Activated CD4-positive, alpha-beta memory T cell treated with anti-CD3 and anti-CD28 coated beads for 36 hours (primary cell): ENCODE data around the gene TMEM234. TPM values are rescaled to one million over a fixed set of nuclear protein-coding genes. Genes with fewer than 3 reads are reported as not detected.
A peak's percentile ranks its signal among the peaks of the same experiment; 100 is the strongest.

Source experiments
- CTCF ChIA-PET: fragments of 350-600 bp; sonication (Branson Sonifier 250); formaldehyde crosslinking; loops from one replicate; lab custom pipeline; 2021; ENCODE audit warnings: antibody characterized with exemption, inconsistent platforms; lab: Charles Lee
- POLR2A ChIA-PET: fragments of 350-600 bp; sonication (Branson Sonifier 250); formaldehyde crosslinking; loops from one replicate; lab custom pipeline; 2021; ENCODE audit warnings: antibody characterized with exemption; lab: Charles Lee
- DNase-seq: peaks from one replicate; pipeline ENCODE4 v3.0.0-alpha.2; 2020
- H3K27ac Mint-ChIP-seq: one replicate; pipeline ENCODE4 v1.8.0; 2021; ENCODE audit warnings: mixed read lengths
- H3K27me3 Mint-ChIP-seq: one replicate; pipeline ENCODE4 v1.8.0; 2021; ENCODE audit warnings: mixed read lengths
- H3K36me3 Mint-ChIP-seq: one replicate; pipeline ENCODE4 v1.8.0; 2021; ENCODE audit warnings: mixed read lengths
- H3K4me1 Mint-ChIP-seq: one replicate; pipeline ENCODE4 v1.8.0; 2021; ENCODE audit warnings: low read depth, mixed read lengths
- H3K4me3 Mint-ChIP-seq: one replicate; pipeline ENCODE4 v1.8.0; 2021; ENCODE audit warnings: mild to moderate bottlenecking, mixed read lengths
- H3K9me3 Mint-ChIP-seq: one replicate; pipeline ENCODE4 v1.8.0; 2021; ENCODE audit warnings: mixed read lengths
- intact Hi-C: fragments of 100-400 bp; cut with micrococcal nuclease; formaldehyde crosslinking; loops from one replicate; pipeline ENCODE4 v1.15.1; 2023
- total RNA-seq, 2 experiments: library from RNA; stranded (reverse); gene quantifications; one replicate each; pipeline ENCODE4 v1.2.3, GENCODE V29; 2021

TMEM234 gene
- total RNA-seq, 2 experiments from 2014 or later, result 7.8 to 9.9 TPM

GRCh38 chr1:32199043-32199716 is 23.0 kb downstream of the TMEM234 start:
- ChIA-PET POLR2A (interaction anchor here (0.6 to 1.0 kb wide), 2 partner anchors 9 to 17 kb away, joined by 3 read pairs; no protein-coding TSS in a partner anchor), CTCF (interaction anchor here (0.7 to 4.0 kb wide), 2 partner anchors 10 to 17 kb away, joined by 3 to 22 read pairs; partner anchors contain the start of gene DCDC2B)
- Mint-ChIP-seq H3K36me3 (peaks cover 32% of the 10 kb centered on the region), H3K4me3 (no peak overlapping the region), H3K27me3 (no peaks in the 10 kb centered on the region), H3K9me3 (no peaks in the 10 kb centered on the region), H3K4me1 (peaks cover 60% of the 10 kb centered on the region), H3K27ac (no peak overlapping the region)
- intact Hi-C loops, result no loop called here
- no peak for DNase-seq

GRCh38 chr1:32198237-32199042 is 23.7 kb downstream of the TMEM234 start:
- Mint-ChIP-seq H3K27ac (no peak overlapping the region), H3K36me3 (peaks cover 38% of the 10 kb centered on the region)
- intact Hi-C loops, result no loop called here

GRCh38 chr1:32197837-32198236 is 24.3 kb downstream of the TMEM234 start:
- intact Hi-C loops, result no loop called here
- Mint-ChIP-seq H3K36me3 (peaks cover 43% of the 10 kb centered on the region), H3K9me3 (no peaks in the 10 kb centered on the region), H3K4me3 (no peak overlapping the region), H3K27me3 (no peaks in the 10 kb centered on the region), H3K4me1 (peaks cover 61% of the 10 kb centered on the region), H3K27ac (no peak overlapping the region)
- POLR2A ChIA-PET, result interaction anchor here (0.6 to 2.6 kb wide), 5 partner anchors 8 to 197 kb away, joined by 3 to 17 read pairs (median 4); partner anchors contain the start of genes BSDC1, IQCC and MARCKSL1
- no peak for DNase-seq
- CTCF ChIA-PET, result interaction anchor here (0.6 to 3.7 kb wide), 2 partner anchors 18 to 50 kb away, joined by 3 to 12 read pairs; no protein-coding TSS in a partner anchor

More at GRCh38 chr1:32198237-32199042, 23.7 kb downstream of the TMEM234 start:
- Mint-ChIP-seq H3K9me3 (no peaks in the 10 kb centered on the region), H3K4me1 (peaks cover 64% of the 10 kb centered on the region), H3K27me3 (no peaks in the 10 kb centered on the region), H3K4me3 (no peak overlapping the region)
- POLR2A ChIA-PET, result interaction anchor here (0.6 to 2.6 kb wide), 3 partner anchors 8 to 17 kb away, joined by 3 to 17 read pairs (median 3); no protein-coding TSS in a partner anchor
- DNase-seq, result no peak
- CTCF ChIA-PET, result interaction anchor here (0.6 to 4.0 kb wide), 4 partner anchors 10 to 179 kb away, joined by 3 to 22 read pairs (median 4); partner anchors contain the start of gene DCDC2B

GRCh38 chr1:32197074-32197473 is 25.1 kb downstream of the TMEM234 start:
- Mint-ChIP-seq H3K27me3 (no peaks in the 10 kb centered on the region), H3K36me3 (peaks cover 50% of the 10 kb centered on the region), H3K4me3 (no peak overlapping the region), H3K4me1 (peaks cover 59% of the 10 kb centered on the region), H3K9me3 (no peaks in the 10 kb centered on the region), H3K27ac (no peak overlapping the region)
- no peak for DNase-seq
- ChIA-PET CTCF (interaction anchor here (3.7 kb wide), 1 partner anchor 19 kb away, joined by 12 read pairs; no protein-coding TSS in a partner anchor), POLR2A (interaction anchor here (0.6 to 2.6 kb wide), 6 partner anchors 9 to 198 kb away, joined by 3 to 17 read pairs (median 4); partner anchors contain the start of genes BSDC1, IQCC and MARCKSL1)
- intact Hi-C loops, result no loop called here

GRCh38 chr1:32195972-32196823 is 26.0 kb downstream of the TMEM234 start:
- DNase-seq, result no peak
- Mint-ChIP-seq H3K4me1 (peaks cover 52% of the 10 kb centered on the region), H3K27ac (peak overlapping the region; percentile 66), H3K9me3 (no peaks in the 10 kb centered on the region), H3K4me3 (no peak overlapping the region), H3K36me3 (peaks cover 59% of the 10 kb centered on the region), H3K27me3 (no peaks in the 10 kb centered on the region)
- POLR2A ChIA-PET, result interaction anchor here (1.0 to 2.6 kb wide), 4 partner anchors 10 to 198 kb away, joined by 3 to 17 read pairs (median 3); partner anchors contain the start of gene BSDC1
- CTCF ChIA-PET, result interaction anchor here (3.7 kb wide), 1 partner anchor 20 kb away, joined by 12 read pairs; no protein-coding TSS in a partner anchor
- intact Hi-C loops, result no loop called here

- no peaks in the 10 kb centered on the region for H3K9me3 Mint-ChIP-seq
- ChIA-PET POLR2A (interaction anchor here (1.1 kb wide), 1 partner anchor 9 kb away, joined by 3 read pairs; no protein-coding TSS in a partner anchor), CTCF (interaction anchor here (3.7 kb wide), 1 partner anchor 20 kb away, joined by 12 read pairs; no protein-coding TSS in a partner anchor)
- DNase-seq, result no peak
- no peaks in the 10 kb centered on the region for H3K27me3 Mint-ChIP-seq
- peaks cover 63% of the 10 kb centered on the region for H3K36me3 Mint-ChIP-seq
- peaks cover 52% of the 10 kb centered on the region for H3K4me1 Mint-ChIP-seq
- intact Hi-C loops, result no loop called here
- no peak overlapping the region for H3K4me3 Mint-ChIP-seq
- H3K27ac Mint-ChIP-seq, result no peak overlapping the region
These were observed 26.6 kb downstream of the TMEM234 start for GRCh38 chr1:32195531-32195930.

GRCh38 chr1:32194984-32195383 is 27.2 kb downstream of the TMEM234 start:
- no peak for DNase-seq
- POLR2A ChIA-PET, result interaction anchor here (1.0 to 1.1 kb wide), 2 partner anchors 9 to 11 kb away, joined by 3 read pairs; partner anchors contain the start of gene IQCC
- CTCF ChIA-PET, result interaction anchor here (3.7 kb wide), 1 partner anchor 21 kb away, joined by 12 read pairs; no protein-coding TSS in a partner anchor
- H3K4me3 Mint-ChIP-seq, result no peak overlapping the region
- H3K27ac Mint-ChIP-seq, result no peak overlapping the region
- intact Hi-C loops, result no loop called here
- H3K9me3 Mint-ChIP-seq, result no peaks in the 10 kb centered on the region
- peaks cover 47% of the 10 kb centered on the region for H3K4me1 Mint-ChIP-seq
- H3K27me3 Mint-ChIP-seq, result no peaks in the 10 kb centered on the region
- H3K36me3 Mint-ChIP-seq, result peaks cover 68% of the 10 kb centered on the region

- no peak overlapping the region for H3K27ac Mint-ChIP-seq
- intact Hi-C loops, result no loop called here
These were observed 29.8 kb downstream of the TMEM234 start for GRCh38 chr1:32192220-32192948.

GRCh38 chr1:32187850-32188249 is 34.3 kb downstream of the TMEM234 start:
- Mint-ChIP-seq H3K36me3 (peaks cover 76% of the 10 kb centered on the region), H3K4me3 (no peak overlapping the region), H3K27ac (no peak overlapping the region), H3K4me1 (peaks cover 30% of the 10 kb centered on the region), H3K27me3 (no peaks in the 10 kb centered on the region), H3K9me3 (no peaks in the 10 kb centered on the region)
- ChIA-PET POLR2A (no interaction called here), CTCF (no interaction called here)
- intact Hi-C loops, result no loop called here
- no peak for DNase-seq

More at GRCh38 chr1:32192220-32192948, 29.8 kb downstream of the TMEM234 start:
- Mint-ChIP-seq H3K27me3 (no peaks in the 10 kb centered on the region), H3K36me3 (peaks cover 85% of the 10 kb centered on the region), H3K4me3 (no peak overlapping the region), H3K9me3 (no peaks in the 10 kb centered on the region), H3K4me1 (peaks cover 38% of the 10 kb centered on the region)
- POLR2A ChIA-PET, result interaction anchor here (0.7 to 1.1 kb wide), 3 partner anchors 9 to 13 kb away, joined by 3 to 5 read pairs (median 3); partner anchors contain the start of gene IQCC
- CTCF ChIA-PET, result interaction anchor here (0.8 to 2.6 kb wide), 2 partner anchors 23 to 209 kb away, joined by 4 to 10 read pairs; no protein-coding TSS in a partner anchor
- no peak for DNase-seq

GRCh38 chr1:32186491-32186890 is 35.7 kb downstream of the TMEM234 start:
- Mint-ChIP-seq H3K4me1 (peaks cover 39% of the 10 kb centered on the region), H3K27ac (peak overlapping the region; percentile 84), H3K4me3 (peak overlapping the region; percentile 50), H3K27me3 (no peaks in the 10 kb centered on the region), H3K9me3 (no peaks in the 10 kb centered on the region), H3K36me3 (peaks cover 74% of the 10 kb centered on the region)
- intact Hi-C loops, result no loop called here
- DNase-seq, result no peak
- ChIA-PET CTCF (interaction anchor here (0.9 kb wide), 1 partner anchor 30 kb away, joined by 3 read pairs; no protein-coding TSS in a partner anchor), POLR2A (interaction anchor here (0.5 to 1.2 kb wide), 2 partner anchors 9 to 62 kb away, joined by 3 read pairs; no protein-coding TSS in a partner anchor)
